HG02870 (cell line): ENCODE data around the gene SLC44A5.
"Not testable (repeated sequence)": the region's sequence is repeated elsewhere in the genome, so short reads cannot be mapped to it uniquely, and the experiment has no call there.

Experiments used
- ATAC-seq: cut with Tn5 transposase; IDR thresholded peaks from one replicate; pipeline ENCODE4 v1.9.1; 2021; ENCODE audit warnings: mild to moderate bottlenecking, moderate library complexity; ENCODE audit not compliant: unreplicated experiment

Gene SLC44A5

GRCh38 chr1:75522389-75522788 is 88.5 kb downstream of the SLC44A5 start:
- ATAC-seq = no peak

GRCh38 chr1:75521658-75522057 is 89.3 kb downstream of the SLC44A5 start:
- no peak for ATAC-seq

GRCh38 chr1:75520862-75521475 is 89.9 kb downstream of the SLC44A5 start:
- ATAC-seq = no peak

GRCh38 chr1:75519651-75520427 is 91.1 kb downstream of the SLC44A5 start:
- no peak for ATAC-seq

- no peak for ATAC-seq
Measured at GRCh38 chr1:75518686-75519085, 92.2 kb downstream of the SLC44A5 start.

GRCh38 chr1:75514270-75514669 is 96.6 kb downstream of the SLC44A5 start:
- ATAC-seq = no peak

DNA sequence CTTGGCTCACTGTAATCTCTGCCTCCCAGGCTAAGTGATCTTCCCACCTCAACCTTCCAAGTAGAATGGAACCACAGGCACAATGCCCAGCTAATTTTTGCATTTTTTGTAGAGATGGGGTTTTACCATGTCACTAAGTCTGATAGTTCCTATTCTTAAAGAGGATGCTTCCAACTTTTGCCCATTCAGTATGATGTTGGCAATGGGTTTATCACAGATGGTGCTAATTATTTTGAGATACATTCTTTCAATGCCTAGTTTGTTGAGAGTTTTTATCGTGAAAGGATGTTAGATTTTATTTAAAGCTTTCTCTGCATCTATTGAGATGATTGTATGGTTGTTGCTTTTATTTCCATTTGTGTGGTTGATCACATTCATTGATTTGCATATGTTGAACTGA is 103.9 kb downstream of the SLC44A5 start:
- ATAC-seq = no peak

DNA sequence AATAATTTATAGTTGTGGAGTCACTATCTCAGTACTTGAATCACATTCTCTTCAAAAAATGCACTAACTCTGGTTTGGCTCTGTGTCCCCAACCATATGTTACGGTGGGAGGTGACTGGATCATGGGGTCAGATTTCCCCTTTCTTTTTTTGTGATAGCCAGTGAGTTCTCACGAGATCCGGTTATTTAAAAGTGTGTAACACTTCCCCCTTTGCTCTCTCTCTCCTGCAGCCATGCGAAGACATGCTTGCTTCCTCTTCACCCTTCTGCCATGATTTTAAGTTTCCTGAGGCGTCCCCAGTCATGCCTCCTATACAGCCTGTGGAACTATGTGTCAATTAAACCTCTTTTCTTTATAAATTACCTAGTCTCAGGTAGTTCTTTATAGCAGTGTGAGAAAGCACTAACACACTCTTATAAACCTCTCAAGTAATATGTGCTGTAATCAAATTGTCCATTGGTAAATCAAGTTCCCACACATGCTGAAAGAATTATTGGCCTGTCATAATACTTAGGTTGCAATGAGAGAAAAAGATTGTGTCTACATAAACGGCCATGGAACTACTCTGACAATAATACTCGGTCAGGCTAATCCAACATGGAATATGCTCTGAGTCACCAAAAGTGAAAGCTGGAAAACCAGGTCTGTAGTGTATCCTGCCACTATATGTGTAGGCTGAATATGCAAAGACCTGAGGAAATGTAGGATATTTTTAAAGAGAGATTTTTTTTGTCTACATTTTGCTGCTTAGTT is 107.5 kb downstream of the SLC44A5 start:
- ATAC-seq = no peak

GRCh38 chr1:75502776-75503175 is 108.1 kb downstream of the SLC44A5 start:
- no peak for ATAC-seq

- no peak for ATAC-seq
Measured at GRCh38 chr1:75501577-75502295, 109.2 kb downstream of the SLC44A5 start.

- no peak for ATAC-seq
Measured at GRCh38 chr1:75492011-75492410, 118.9 kb downstream of the SLC44A5 start.

- ATAC-seq = no peak
Measured at GRCh38 chr1:75487399-75487798, 123.5 kb downstream of the SLC44A5 start.

DNA sequence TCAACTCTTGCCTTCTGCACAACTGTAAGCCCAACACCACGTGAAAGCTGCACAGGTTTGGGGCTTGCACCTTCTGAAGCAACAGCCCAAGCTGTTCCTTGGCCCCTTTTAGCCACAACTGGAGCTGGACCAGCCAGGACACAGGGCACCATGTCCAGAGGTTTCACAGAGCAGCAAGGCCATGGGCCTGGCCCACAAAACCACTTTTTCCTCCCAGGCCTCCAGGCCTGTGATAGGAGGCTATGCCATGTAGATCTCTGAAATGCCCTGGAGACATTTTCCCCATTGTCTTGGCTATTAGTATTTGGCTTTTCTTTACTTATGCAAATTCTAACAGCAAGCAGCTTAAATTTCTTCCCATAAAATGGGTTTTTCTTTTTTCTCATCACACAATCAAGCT is 126.1 kb downstream of the SLC44A5 start:
- ATAC-seq = no peak

DNA sequence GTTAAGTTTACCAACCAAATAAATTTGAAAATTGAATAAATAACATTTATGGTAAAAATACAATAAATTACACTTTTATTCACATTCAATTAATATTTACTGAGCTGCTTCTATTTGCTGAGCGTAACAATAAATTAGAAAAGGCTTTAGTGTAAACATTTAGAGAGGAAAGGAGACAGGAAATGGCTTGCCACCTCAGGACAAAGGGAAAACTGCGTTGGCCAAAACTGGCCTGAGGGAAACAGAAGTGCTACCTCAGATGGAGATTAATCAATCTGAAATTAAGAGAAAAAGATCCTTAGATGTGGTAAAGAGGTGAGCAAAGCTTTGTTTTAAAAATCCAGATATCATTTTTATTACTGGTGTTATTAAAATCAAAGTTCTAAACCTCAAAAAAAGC is 128.0 kb downstream of the SLC44A5 start:
- ATAC-seq = no peak

- not testable (repeated sequence) for ATAC-seq
Measured at GRCh38 chr1:75476486-75476885, 134.4 kb downstream of the SLC44A5 start.

GRCh38 chr1:75475696-75476095 is 135.2 kb downstream of the SLC44A5 start:
- ATAC-seq = no peak

DNA sequence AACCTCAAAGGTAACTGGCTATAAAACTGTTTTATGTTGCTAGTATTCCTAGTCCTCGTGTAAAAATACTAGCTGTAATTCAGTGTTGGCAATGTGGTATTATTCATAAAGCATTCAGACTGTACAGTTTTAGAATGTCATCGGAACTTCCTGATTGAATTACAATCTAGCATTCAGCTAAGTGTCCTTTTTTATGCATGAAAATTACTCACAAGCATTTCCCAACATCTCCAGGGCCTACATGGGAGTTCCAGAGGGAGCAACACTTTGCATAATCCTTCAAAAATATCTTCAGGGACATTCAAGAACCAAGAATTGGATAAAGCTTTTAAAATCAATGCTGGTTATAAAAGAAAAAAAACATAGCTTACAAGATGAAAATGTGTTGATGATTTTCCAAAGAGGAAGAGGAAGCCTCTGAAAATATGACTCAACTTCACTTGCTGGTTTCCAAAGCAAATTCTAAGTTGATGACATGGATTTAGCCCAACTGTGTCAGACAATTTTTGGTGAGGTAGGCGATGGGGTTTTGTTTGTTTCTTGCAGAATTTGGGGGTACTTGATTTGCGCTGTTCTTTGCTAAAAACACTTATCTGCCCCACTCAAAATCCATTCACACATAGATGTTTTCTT is 137.8 kb downstream of the SLC44A5 start:
- no peak for ATAC-seq

- ATAC-seq = no peak
Measured at GRCh38 chr1:75472089-75472970, 138.6 kb downstream of the SLC44A5 start.

DNA sequence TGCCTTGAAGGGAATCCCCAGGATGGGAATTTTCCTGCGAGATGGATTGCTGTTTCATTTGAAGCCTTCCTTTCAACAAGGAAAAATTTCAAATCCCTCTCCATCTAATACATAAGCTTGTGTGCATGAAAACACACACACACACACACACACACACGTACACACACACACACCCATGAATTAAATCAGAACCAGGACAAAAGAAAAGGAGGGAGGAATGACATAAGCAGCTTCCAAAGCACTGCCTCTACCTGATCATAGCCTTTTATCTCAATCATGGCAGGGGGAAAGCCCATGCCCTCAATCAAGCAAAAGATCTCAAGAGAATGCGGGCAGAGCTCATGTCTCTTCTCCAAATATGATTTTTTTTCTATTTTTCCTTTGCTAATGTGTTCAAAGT is 139.7 kb downstream of the SLC44A5 start:
- no peak for ATAC-seq

GRCh38 chr1:75470448-75470847 is 140.5 kb downstream of the SLC44A5 start:
- ATAC-seq = no peak
